Right atrium auricular region (tissue), 2 donors: ENCODE data around the gene NKX2-3. TPM values are rescaled to one million over a fixed set of nuclear protein-coding genes. Genes with fewer than 3 reads are reported as not detected.
A peak's percentile ranks its signal among the peaks of the same experiment; 100 is the strongest.

Experiments used
- DNase-seq: peaks from one replicate; pipeline ENCODE4 v3.0.0-alpha.2; 2019; ENCODE audit warnings: low spot score
- H3K27ac ChIP-seq, 2 donors: fragments of 200-600 bp; sonication (generic); 1 replicate in 1 of 2; 2 replicates in 1 of 2; pipeline ENCODE4 v1.5.1; 2016 to 2019
- H3K27me3 ChIP-seq, 2 donors: fragments of 200-600 bp; sonication (generic); one replicate each; pipeline versions ENCODE4 v1.5.1 to v1.6.0; 2017 to 2019
- H3K36me3 ChIP-seq: fragments of 200-600 bp; sonication (generic); one replicate; pipeline ENCODE4 v1.5.1; 2016
- H3K4me1 ChIP-seq, 2 donors: fragments of 200-600 bp; sonication (generic); one replicate each; pipeline versions ENCODE4 v1.5.1 to v1.6.0; 2017 to 2019
- H3K4me3 ChIP-seq, 2 donors: fragments of 200-600 bp; sonication (generic); 1 replicate in 1 of 2; 2 replicates in 1 of 2; pipeline ENCODE4 v1.5.1; 2017 to 2019; ENCODE audit warnings: mild to moderate bottlenecking in 1 of 2, moderate library complexity in 1 of 2
- H3K9me3 ChIP-seq, 2 donors: fragments of 200-600 bp; sonication (generic); one replicate each; pipeline ENCODE4 v1.5.1; 2019
- total RNA-seq, 2 donors: library from RNA; depleted of rRNA; stranded (reverse); fragments of >200 nt; gene quantifications; one replicate each; pipeline ENCODE4 v1.1.0, GENCODE V29; 2016
- TF ChIP-seq, protein P1 (sequence below), 2 donors: fragments of 200-600 bp; sonication (generic); IDR thresholded peaks; one replicate each; pipeline ENCODE4 v1.5.1; 2019; ENCODE audit warnings: antibody characterized with exemption in 2 of 2

Gene NKX2-3
- total RNA-seq, 2 donors from 2014 or later, result not detected

DNA sequence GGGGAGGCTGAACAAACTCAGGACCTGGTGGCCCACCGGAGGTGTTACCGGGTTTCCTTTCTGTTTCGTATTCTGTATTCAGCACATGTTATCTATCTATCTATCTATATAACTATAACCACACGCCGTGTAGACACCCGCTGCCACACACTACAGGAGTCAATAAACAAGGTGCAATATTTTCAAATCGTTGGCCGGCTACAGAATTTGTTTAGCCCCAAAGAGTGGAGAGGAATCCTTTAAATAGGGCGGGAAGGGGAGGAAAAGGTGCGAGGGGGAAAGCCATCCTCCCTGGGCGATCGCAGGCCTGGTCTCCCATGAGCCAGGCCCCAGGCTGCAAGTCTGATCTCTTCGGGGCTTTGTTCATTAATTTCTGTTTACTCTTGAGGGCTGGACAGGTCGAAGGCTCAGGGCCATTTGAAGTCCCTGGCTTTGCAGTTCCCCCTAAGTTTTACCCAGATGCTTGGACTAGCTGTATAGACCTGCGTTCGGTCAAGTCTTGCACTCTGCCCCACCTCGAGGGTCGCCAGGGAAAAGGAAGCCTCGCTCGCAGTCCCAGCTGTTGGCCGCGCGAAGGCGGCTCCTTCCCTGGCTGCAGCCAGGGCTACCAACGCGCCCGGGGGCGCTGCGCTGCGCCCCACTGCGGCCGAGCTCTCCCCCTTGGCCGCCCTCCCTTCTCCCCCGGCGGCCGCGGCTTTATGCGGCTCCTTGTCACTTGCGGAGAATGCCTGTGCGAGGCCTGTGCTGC is 3.8 kb downstream of the NKX2-3 start:
- H3K9me3 ChIP-seq, result no peaks in the 10 kb centered on the region
- H3K4me1 ChIP-seq, result peaks cover 0 to 53% of the 10 kb centered on the region in 2 donors
- TF ChIP-seq, protein P1, sequence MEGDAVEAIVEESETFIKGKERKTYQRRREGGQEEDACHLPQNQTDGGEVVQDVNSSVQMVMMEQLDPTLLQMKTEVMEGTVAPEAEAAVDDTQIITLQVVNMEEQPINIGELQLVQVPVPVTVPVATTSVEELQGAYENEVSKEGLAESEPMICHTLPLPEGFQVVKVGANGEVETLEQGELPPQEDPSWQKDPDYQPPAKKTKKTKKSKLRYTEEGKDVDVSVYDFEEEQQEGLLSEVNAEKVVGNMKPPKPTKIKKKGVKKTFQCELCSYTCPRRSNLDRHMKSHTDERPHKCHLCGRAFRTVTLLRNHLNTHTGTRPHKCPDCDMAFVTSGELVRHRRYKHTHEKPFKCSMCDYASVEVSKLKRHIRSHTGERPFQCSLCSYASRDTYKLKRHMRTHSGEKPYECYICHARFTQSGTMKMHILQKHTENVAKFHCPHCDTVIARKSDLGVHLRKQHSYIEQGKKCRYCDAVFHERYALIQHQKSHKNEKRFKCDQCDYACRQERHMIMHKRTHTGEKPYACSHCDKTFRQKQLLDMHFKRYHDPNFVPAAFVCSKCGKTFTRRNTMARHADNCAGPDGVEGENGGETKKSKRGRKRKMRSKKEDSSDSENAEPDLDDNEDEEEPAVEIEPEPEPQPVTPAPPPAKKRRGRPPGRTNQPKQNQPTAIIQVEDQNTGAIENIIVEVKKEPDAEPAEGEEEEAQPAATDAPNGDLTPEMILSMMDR (IDR thresholded peaks at IDR 0.05), result no peak
- H3K27ac ChIP-seq, result no peak overlapping the region
- peaks cover 47 to 88% of the 10 kb centered on the region in 2 donors for H3K27me3 ChIP-seq
- DNase-seq, result no peak
- peak overlapping the region in 1 of 2 donors; percentile 26 for H3K4me3 ChIP-seq
- H3K36me3 ChIP-seq, result no peaks in the 10 kb centered on the region

DNA sequence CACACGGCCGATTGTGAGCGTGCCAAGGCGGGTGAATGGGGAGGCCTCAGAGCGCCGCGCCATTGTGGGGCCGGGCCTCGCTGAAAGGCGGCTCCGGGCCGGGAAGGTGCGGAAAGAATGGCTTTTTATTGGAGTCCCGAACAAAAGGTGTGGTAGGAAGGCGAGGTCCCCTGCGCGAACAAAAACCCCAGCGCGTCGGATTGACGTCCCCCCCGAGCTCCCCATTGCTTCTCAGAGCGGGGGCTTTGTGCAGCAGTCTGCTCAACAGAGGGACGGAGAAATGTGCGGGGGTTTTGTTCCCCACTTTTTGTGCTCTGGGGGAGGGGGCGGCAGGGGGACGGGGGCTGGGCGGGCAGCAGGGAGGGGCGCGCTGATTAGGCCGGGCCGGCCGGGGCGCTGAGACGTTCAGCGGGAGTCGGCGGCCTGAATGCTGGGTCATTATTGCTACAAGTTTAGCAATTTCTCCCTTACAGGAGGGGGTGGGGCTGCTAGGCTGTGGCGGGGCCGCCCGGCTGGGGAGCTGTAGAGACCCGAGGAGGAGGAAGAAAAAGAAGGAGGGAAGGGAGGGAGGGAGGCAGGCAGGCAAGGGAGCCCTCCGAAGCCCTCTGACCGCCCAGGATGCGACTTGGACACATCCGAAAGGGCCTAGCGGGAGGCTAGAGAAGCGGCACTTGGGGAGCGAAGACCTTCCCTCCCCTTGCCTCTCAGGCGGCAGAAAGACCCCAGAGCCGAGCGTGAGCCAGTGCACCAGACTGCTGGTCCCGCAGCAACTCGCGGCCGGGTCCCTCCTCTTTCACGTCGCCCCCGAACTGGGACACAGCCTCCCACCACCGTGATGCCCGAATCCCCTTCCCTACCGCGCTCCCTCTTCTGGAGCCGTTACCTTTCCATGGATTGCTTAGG is 4.6 kb downstream of the NKX2-3 start:
- H3K27ac ChIP-seq, result no peak overlapping the region
- no peak for DNase-seq
- peaks cover 45 to 80% of the 10 kb centered on the region in 2 donors for H3K27me3 ChIP-seq
- no peaks in the 10 kb centered on the region for H3K9me3 ChIP-seq
- H3K4me3 ChIP-seq, result peak overlapping the region in 1 of 2 donors; percentile 26
- no peaks in the 10 kb centered on the region for H3K36me3 ChIP-seq
- TF ChIP-seq, protein P1 (IDR thresholded peaks at IDR 0.05), result no peak
- H3K4me1 ChIP-seq, result peaks cover 0 to 51% of the 10 kb centered on the region in 2 donors

DNA sequence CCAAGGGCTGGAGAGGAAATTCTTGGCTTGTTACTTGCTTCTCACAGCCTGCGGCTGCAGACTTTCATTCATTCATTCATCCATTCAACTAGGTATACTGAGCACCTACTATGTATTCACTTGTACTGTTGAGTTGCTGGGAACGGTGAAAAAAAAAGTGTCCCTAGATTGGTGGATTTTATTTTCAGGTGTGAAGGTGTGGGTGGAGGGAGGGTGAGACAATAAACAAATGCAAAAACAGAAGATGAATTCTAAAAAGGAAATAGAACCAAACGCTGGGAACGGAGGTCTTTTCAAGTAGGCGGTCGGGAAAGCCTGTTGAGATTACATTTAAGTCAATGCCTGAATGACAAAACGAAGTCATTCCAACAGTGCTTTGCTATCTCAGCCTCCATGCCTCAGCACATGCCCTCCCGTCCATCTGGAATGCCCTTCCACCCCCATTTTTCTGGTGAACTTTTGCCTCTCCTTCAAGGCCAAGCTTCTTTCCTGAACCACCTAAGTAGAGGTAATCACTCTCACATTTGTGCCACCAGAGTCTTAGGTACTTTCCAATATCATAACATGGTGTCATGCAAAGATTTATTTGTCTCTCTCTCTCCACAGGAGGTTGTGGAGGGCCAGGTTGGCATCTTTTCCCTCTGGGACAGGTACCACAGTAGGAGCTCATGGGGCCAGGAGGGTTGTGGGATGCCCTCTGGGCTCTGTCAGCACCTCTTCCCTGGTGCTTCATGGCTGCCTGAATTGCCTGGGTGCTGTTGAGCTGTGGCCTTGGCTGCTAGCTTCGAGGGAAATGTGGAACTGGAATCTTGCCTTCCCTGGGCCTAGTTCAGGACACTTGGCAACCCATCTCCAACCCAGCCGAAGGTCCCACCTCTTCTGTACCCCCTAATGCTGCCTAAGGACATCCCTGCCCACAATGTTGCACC is 5.5 kb downstream of the NKX2-3 start:
- H3K27ac ChIP-seq, result no peak overlapping the region
- H3K4me1 ChIP-seq, result peaks cover 0 to 42% of the 10 kb centered on the region in 2 donors
- no peaks in the 10 kb centered on the region for H3K36me3 ChIP-seq
- H3K27me3 ChIP-seq, result peaks cover 42 to 70% of the 10 kb centered on the region in 2 donors
- H3K4me3 ChIP-seq, result no peak overlapping the region
- DNase-seq, result no peak
- no peaks in the 10 kb centered on the region for H3K9me3 ChIP-seq
- TF ChIP-seq, protein P1 (IDR thresholded peaks at IDR 0.05), result no peak

DNA sequence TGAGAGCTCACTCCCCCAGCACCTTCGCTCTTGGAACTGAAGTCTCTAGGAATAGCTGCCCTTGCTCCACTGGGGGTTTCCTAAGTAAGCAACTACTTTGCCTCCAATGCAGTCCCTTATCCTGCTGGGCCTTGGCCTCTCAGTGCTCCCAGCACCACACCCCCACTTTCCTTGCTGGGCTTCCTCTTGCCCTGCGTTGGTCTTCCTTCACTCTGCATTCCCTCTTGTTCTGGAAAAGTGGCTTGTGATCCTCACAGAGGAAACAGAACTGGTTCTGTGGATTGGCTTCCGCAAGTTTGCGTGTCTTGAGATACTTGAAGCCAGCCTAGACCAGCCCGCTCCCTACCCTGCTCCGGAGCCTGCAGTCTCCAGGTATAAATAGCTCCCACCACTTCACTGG is 6.4 kb downstream of the NKX2-3 start:
- H3K4me1 ChIP-seq, result peaks cover 0 to 41% of the 10 kb centered on the region in 2 donors
- no peak overlapping the region for H3K27ac ChIP-seq
- H3K27me3 ChIP-seq, result peaks cover 39 to 62% of the 10 kb centered on the region in 2 donors
- no peak for DNase-seq
- H3K9me3 ChIP-seq, result no peaks in the 10 kb centered on the region
- TF ChIP-seq, protein P1 (IDR thresholded peaks at IDR 0.05), result no peak
- no peak overlapping the region for H3K4me3 ChIP-seq
- no peaks in the 10 kb centered on the region for H3K36me3 ChIP-seq

DNA sequence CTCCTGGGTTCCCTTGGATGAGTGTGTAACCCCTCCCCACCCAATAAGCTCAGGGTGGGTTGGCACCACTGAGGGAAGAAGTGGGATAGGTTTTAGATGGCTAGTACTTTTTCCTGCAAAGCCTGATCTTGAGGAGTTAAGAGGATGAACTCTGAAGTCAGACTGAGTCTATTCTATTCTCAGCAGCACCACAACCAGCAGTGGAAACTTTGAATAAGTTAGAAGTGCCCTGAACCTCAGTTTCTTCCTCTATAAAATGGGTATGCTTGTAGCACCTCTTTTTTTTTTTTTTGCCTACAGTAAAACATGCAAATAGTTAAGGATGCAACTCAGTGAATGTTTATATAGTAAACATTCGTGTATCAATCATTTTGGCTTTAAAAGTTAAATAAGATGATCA is 7.1 kb downstream of the NKX2-3 start:
- peaks cover 0 to 37% of the 10 kb centered on the region in 2 donors for H3K4me1 ChIP-seq
- TF ChIP-seq, protein P1 (IDR thresholded peaks at IDR 0.05), result no peak
- no peaks in the 10 kb centered on the region for H3K36me3 ChIP-seq
- DNase-seq, result no peak
- H3K4me3 ChIP-seq, result no peak overlapping the region
- no peak overlapping the region for H3K27ac ChIP-seq
- no peaks in the 10 kb centered on the region for H3K9me3 ChIP-seq
- H3K27me3 ChIP-seq, result peaks cover 32 to 55% of the 10 kb centered on the region in 2 donors
